HFFc6 (cell line): ENCODE data around the gene ABCD3. TPM values are rescaled to one million over a fixed set of nuclear protein-coding genes. Genes with fewer than 3 reads are reported as not detected.

Experiments
- DNase-seq: peaks from one replicate; pipeline ENCODE4 v3.0.0-alpha.2; 2018
- H3K27ac Mint-ChIP-seq: 2 replicates; pipeline ENCODE4 v1.8.0; 2020; ENCODE audit warnings: mild to moderate bottlenecking, mixed read lengths
- H3K27me3 Mint-ChIP-seq: 2 replicates; pipeline ENCODE4 v1.8.0; 2021; ENCODE audit warnings: mild to moderate bottlenecking, moderate library complexity, mixed read lengths; ENCODE audit not compliant: insufficient read depth
- H3K36me3 Mint-ChIP-seq: 2 replicates; pipeline ENCODE4 v1.8.0; 2021; ENCODE audit warnings: low read depth, mixed read lengths
- H3K4me1 Mint-ChIP-seq: 2 replicates; pipeline ENCODE4 v1.8.0; 2020; ENCODE audit warnings: low read depth, mixed read lengths
- H3K4me3 Mint-ChIP-seq: 2 replicates; pipeline ENCODE4 v1.8.0; 2020; ENCODE audit warnings: mild to moderate bottlenecking, moderate library complexity, mixed read lengths
- H3K9me3 Mint-ChIP-seq: 2 replicates; pipeline ENCODE4 v1.8.0; 2020; ENCODE audit warnings: mild to moderate bottlenecking, mixed read lengths
- CTCF ChIP-seq: fragments of 200-600 bp; sonication (generic); IDR thresholded peaks from 2 replicates; pipeline ENCODE4 v1.5.0; 2021; ENCODE audit warnings: antibody characterized with exemption, mild to moderate bottlenecking
- total RNA-seq, 6 experiments: library from RNA; stranded (reverse); fragmentation: NEBNext Ultra II Directional; extraction: Animal tissue kit (Norgen Biotek cat#: 25700); gene quantifications; 2 replicates in 1 of 6; 3 replicates in 5 of 6; pipeline ENCODE4 v1.2.3, GENCODE V29; 2021

Gene ABCD3
- total RNA-seq, 6 experiments from 2014 or later: 43.2 to 49.0 (median 46.3) TPM

GRCh38 chr1:94537254-94537653, 119.1 kb downstream of the ABCD3 start:
- peak overlapping the region; percentile 94 for H3K4me3 Mint-ChIP-seq

DNA sequence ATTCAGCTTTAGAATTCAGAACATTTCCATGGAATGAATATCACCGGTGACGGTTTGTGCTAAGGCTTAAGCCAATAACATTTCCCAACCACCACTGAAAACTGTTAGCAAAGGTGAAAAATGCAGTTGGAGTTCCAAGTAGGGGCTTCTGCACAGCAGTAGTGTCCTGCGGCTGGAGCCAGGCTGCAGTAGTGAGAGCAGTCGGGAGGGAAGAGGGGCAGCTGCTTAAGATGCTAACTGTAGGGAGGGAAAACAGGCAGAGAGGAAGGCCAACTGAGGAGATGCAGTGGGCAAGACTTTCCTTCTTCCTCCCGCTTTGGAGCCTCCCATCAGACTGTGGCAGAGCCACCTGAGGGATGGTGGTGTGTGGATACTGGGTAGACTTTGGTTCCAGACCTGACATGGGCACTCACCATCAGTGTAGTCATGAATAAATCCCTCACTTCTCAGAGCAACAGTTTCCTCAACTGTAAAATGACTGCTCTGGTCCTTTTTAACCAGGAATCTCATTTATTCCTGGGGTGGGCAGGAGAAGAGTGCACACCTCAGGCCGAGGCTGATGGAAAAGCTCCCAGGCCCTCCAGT, 120.1 kb downstream of the ABCD3 start:
- DNase-seq: no peak
- Mint-ChIP-seq H3K4me3 (peak overlapping the region; percentile 94), H3K9me3 (peaks cover 8% of the 10 kb centered on the region), H3K36me3 (peaks cover 70% of the 10 kb centered on the region), H3K4me1 (peaks cover 85% of the 10 kb centered on the region), H3K27ac (peak overlapping the region; percentile 73), H3K27me3 (peaks cover 4% of the 10 kb centered on the region; the same call in 1 of the 2 replicates)
- no peak for TF ChIP-seq CTCF

More at GRCh38 chr1:94537254-94537653, 119.1 kb downstream of the ABCD3 start:
- H3K9me3 Mint-ChIP-seq: peaks cover 8% of the 10 kb centered on the region
- H3K27ac Mint-ChIP-seq: peak overlapping the region; percentile 52
- no peak for TF ChIP-seq CTCF
- peaks cover 4% of the 10 kb centered on the region; the same call in 1 of the 2 replicates for H3K27me3 Mint-ChIP-seq
- no peak for DNase-seq
- peaks cover 81% of the 10 kb centered on the region for H3K36me3 Mint-ChIP-seq
- H3K4me1 Mint-ChIP-seq: peaks cover 85% of the 10 kb centered on the region

GRCh38 chr1:94539496-94539895, 121.3 kb downstream of the ABCD3 start:
- no peak for TF ChIP-seq CTCF
- peak; percentile 54 for DNase-seq
- H3K4me3 Mint-ChIP-seq: peak overlapping the region; percentile 94
- peaks cover 8% of the 10 kb centered on the region for H3K9me3 Mint-ChIP-seq
- peaks cover 4% of the 10 kb centered on the region; the same call in 1 of the 2 replicates for H3K27me3 Mint-ChIP-seq
- peak overlapping the region; percentile 73 for H3K27ac Mint-ChIP-seq
- peaks cover 85% of the 10 kb centered on the region for H3K4me1 Mint-ChIP-seq
- peaks cover 58% of the 10 kb centered on the region for H3K36me3 Mint-ChIP-seq

GRCh38 chr1:94540440-94541245, 122.5 kb downstream of the ABCD3 start:
- Mint-ChIP-seq H3K36me3 (peaks cover 49% of the 10 kb centered on the region), H3K27me3 (peaks cover 4% of the 10 kb centered on the region; the same call in 1 of the 2 replicates)

More at GRCh38 chr1:94540440-94541245, 122.5 kb downstream of the ABCD3 start:
- Mint-ChIP-seq H3K9me3 (peaks cover 8% of the 10 kb centered on the region), H3K27ac (peak overlapping the region; percentile 73), H3K4me1 (peaks cover 86% of the 10 kb centered on the region), H3K4me3 (peak overlapping the region; percentile 94)
- DNase-seq: peak; percentile 50
- no peak for TF ChIP-seq CTCF
